ENCODE measurements around the gene PTGS1. TPM values are rescaled to one million over a fixed set of nuclear protein-coding genes. Genes with fewer than 3 reads are reported as not detected.

The PTGS1 gene
- total and polyA plus RNA-seq, 8 donors = 0.32 to 9.9 (median 0.99) TPM

- no peak for TF ChIP-seq CTCF (IDR thresholded peaks at IDR 0.05)
- Histone ChIP-seq H3K4me1 (no peaks in the 10 kb centered on the region), H3K9me3 (no peaks in the 10 kb centered on the region), H3K27ac (no peak overlapping the region), H3K27me3 (no peaks in the 10 kb centered on the region), H3K4me3 (no peak overlapping the region), H3K36me3 (no peaks in the 10 kb centered on the region)
- DNase-seq (no peak), ATAC-seq (no peak), FAIRE-seq (no peak)
- 69 to 86% methylated on average over 8 of the region's 8 CpGs for WGBS, 2 donors
- intact Hi-C loops (cut with DNase I) = loop anchor here in 1 of 3 donors (10.0 kb wide), 1 partner anchor 61 kb away; no protein-coding TSS in a partner anchor
Observed at GRCh38 chr9:122393284-122393983, 22.6 kb downstream of the PTGS1 start.

GRCh38 chr9:122394265-122395125 is 23.7 kb downstream of the PTGS1 start:
- Histone ChIP-seq H3K27ac (no peak overlapping the region), H3K27me3 (no peaks in the 10 kb centered on the region), H3K36me3 (no peaks in the 10 kb centered on the region), H3K4me1 (no peaks in the 10 kb centered on the region), H3K4me3 (no peak overlapping the region), H3K9me3 (no peaks in the 10 kb centered on the region)
- no peak for TF ChIP-seq CTCF (IDR thresholded peaks at IDR 0.05)
- intact Hi-C loops (cut with DNase I) = loop anchor here in 1 of 3 donors (10.0 kb wide), 1 partner anchor 60 kb away; no protein-coding TSS in a partner anchor
- DNase-seq (no peak), ATAC-seq (peak in 3 of 4 donors; percentile 38 to 70 (median 45)), FAIRE-seq (no peak)
- WGBS, 2 donors = 67 to 72% methylated on average over 9 of the region's 9 CpGs

GRCh38 chr9:122396614-122397148 is 25.9 kb downstream of the PTGS1 start:
- no peaks in the 10 kb centered on the region for H3K9me3 ChIP-seq
- no peak overlapping the region for H3K27ac ChIP-seq
- H3K4me1 ChIP-seq = no peaks in the 10 kb centered on the region
- intact Hi-C loops (cut with DNase I) = loop anchor here in 1 of 3 donors (10.0 kb wide), 1 partner anchor 58 kb away; no protein-coding TSS in a partner anchor
- H3K36me3 ChIP-seq = no peaks in the 10 kb centered on the region
- DNase-seq (no peak), ATAC-seq (no peak), FAIRE-seq (no peak)
- no peaks in the 10 kb centered on the region for H3K27me3 ChIP-seq
- TF ChIP-seq CTCF (IDR thresholded peaks at IDR 0.05) = no peak
- H3K4me3 ChIP-seq = no peak overlapping the region
- 56 to 67% methylated on average over 2 of the region's 2 CpGs for WGBS, 2 donors

GRCh38 chr9:122397749-122398148 is 26.9 kb downstream of the PTGS1 start:
- Histone ChIP-seq H3K4me3 (no peak overlapping the region), H3K27ac (no peak overlapping the region), H3K9me3 (no peaks in the 10 kb centered on the region), H3K27me3 (no peaks in the 10 kb centered on the region), H3K4me1 (no peaks in the 10 kb centered on the region), H3K36me3 (no peaks in the 10 kb centered on the region)
- FAIRE-seq (no peak), DNase-seq (no peak), ATAC-seq (no peak)
- WGBS, 2 donors = 88 to 96% methylated on average over 2 of the region's 2 CpGs
- TF ChIP-seq CTCF (IDR thresholded peaks at IDR 0.05) = no peak
- intact Hi-C loops (cut with DNase I) = loop anchor here in 1 of 3 donors (10.0 kb wide), 1 partner anchor 57 kb away; no protein-coding TSS in a partner anchor
